Activated CD4-positive, alpha-beta T cell treated with anti-CD3 and anti-CD28 coated beads, Interleukin-2, Interleukin-6, amounts not matched to agents 100 ng/mL and 50 ng/mL, durations not matched to agents 16 hours and 8 hours (primary cell): Measurements from ENCODE around the gene FAM241A.
"Not testable (repeated sequence)": the region's sequence is repeated elsewhere in the genome, so short reads cannot be mapped to it uniquely, and the experiment has no call there.

Experiments
- DNase-seq: peaks from one replicate; pipeline ENCODE4 v3.0.0-alpha.2; 2020

FAM241A gene

GRCh38 chr4:112175840-112176239, 30.6 kb downstream of the FAM241A start:
- DNase-seq: no peak

GRCh38 chr4:112176596-112176995, 31.3 kb downstream of the FAM241A start:
- no peak for DNase-seq

DNA sequence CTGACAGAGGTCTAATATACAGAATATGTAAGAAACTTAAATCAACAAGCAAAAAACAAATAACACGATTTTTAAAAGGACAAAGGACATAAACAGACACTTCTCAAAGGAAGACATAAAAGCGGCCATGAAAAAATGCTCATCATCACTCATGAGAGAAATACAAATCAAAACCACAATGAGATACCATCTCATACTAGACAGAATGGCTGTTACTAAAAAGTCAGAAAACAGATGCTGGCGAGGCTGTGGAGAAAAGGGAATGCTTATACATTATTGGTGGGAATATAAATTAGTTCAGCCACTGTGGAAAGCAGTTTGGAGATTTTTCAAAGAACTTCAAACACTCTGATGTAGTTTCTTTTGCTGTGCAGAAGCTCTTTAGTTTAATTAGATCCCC, 33.5 kb downstream of the FAM241A start:
- DNase-seq: not testable (repeated sequence)

DNA sequence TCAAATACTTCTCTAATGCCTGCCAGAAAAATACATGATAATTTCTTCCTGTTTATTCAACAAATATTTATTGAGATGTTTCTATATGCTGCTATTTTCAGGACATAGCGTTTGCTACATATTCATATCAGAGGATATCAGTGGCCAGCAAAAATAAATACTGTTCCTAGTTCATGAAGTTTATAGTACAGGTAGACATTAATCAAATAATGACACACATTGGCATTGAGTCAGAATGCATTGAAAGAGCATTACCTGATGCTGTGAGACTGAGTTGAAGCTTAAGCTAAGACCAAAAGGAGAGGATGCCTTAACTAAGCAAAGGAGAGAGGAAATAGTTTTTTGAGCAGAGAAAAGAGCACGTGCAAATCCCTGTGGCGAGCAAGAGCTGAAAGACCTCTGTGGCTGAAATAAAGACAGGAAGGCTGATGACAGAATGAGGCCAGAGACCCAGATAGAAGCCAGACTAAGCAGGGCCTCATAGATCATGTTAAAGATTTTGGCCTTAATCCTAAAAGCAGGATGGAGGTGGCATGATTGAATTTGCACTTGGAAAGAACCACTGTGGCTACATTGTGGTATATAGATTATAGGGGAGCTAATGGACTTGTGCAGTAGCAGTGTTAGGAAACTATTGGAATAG, 36.2 kb downstream of the FAM241A start:
- no peak for DNase-seq

- no peak for DNase-seq
Observed at GRCh38 chr4:112182604-112183003, 37.4 kb downstream of the FAM241A start.

GRCh38 chr4:112183252-112183651, 38.0 kb downstream of the FAM241A start:
- DNase-seq: peak; percentile 28

DNA sequence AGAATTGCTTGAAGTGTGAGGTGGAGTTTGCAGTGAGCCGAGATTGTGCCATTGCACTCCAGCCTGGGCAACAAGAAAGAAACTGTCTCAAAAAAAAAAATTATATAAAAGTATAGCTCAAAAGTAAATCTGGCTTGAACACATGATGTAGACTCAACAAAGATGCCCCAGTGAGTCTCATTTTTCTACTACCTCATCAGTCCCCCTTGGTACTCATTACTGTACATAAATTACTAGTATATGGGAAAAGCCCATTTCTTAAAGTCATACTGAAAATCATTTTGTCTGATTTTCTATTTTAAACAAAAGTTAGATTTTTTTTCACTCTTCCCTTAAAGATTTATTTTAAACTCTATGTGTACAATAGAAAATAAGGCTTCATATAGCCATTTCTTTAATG, 39.2 kb downstream of the FAM241A start:
- DNase-seq: peak; percentile 33

DNA sequence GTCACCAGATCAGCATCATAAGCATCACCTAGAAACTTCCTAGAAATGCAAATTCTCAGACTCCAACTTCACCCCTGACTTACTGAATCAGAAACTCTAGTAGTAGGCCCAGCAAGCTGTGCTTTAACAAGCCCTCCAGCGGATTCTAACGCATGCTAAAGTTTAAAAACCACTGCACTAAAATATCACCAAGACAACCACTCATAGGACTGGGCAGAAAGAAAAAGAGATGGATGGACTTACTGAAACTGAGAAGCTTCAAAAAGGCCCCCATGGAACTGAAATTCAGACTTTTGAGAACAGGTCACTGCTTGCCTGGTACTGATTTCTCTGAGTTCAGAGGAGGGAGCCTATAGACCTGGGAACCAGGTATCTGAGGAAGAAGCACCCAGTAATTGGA, 40.1 kb downstream of the FAM241A start:
- DNase-seq: peak; percentile 16

GRCh38 chr4:112185740-112186670, 40.8 kb downstream of the FAM241A start:
- no peak for DNase-seq

GRCh38 chr4:112189754-112190153, 44.5 kb downstream of the FAM241A start:
- no peak for DNase-seq

- DNase-seq: no peak
Observed at GRCh38 chr4:112190684-112191083, 45.4 kb downstream of the FAM241A start.

- no peak for DNase-seq
Observed at GRCh38 chr4:112196461-112196860, 51.2 kb downstream of the FAM241A start.

DNA sequence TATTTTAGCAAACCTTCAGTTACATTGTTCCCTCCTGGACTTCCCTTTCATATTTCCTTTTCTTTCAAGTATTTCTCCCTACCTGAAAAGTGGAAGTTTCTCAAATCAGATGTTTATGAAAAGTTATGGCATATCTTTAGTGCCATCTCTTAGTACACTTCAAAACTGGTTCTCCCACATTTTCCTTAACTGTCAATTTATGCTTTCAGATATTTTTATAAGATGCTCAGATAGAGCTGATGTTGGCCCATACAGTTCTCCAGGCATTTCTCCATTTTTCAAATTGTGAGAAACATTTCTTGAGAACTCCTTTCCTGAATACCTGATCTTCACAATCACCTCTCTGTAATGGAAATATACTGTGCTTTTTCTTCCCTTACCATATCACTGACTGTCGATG, 53.8 kb downstream of the FAM241A start:
- no peak for DNase-seq

DNA sequence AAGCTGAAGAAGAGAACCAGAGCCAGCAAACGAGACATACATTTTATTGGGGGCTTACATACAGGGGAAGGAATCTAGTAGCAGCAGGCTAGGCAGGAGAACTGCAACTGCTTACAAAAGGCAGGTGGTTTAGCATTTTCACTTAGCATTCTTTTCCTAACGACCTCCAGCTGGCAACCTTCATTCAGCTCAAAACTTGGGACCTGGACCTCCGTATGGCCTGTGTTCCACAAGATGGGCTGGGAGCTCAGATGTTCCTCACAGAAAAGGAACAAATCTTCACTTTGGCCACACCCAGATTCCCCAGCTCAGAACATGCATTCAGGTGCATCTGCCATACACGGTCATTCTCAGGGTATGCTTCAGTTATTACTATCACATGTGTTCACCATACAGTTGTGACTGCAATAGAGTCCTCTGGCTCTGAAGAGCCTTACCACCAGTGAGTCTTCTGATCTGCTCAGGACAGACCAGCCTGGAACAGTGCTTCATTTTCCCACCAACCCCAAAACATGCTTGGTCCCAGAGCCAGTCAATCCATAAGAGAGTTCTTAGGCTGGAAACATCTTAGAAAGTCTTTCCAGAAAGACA, 56.8 kb downstream of the FAM241A start:
- peak; percentile 15 for DNase-seq

- no peak for DNase-seq
Observed at GRCh38 chr4:112203593-112203992, 58.3 kb downstream of the FAM241A start.

GRCh38 chr4:112206431-112206830, 61.2 kb downstream of the FAM241A start:
- no peak for DNase-seq

DNA sequence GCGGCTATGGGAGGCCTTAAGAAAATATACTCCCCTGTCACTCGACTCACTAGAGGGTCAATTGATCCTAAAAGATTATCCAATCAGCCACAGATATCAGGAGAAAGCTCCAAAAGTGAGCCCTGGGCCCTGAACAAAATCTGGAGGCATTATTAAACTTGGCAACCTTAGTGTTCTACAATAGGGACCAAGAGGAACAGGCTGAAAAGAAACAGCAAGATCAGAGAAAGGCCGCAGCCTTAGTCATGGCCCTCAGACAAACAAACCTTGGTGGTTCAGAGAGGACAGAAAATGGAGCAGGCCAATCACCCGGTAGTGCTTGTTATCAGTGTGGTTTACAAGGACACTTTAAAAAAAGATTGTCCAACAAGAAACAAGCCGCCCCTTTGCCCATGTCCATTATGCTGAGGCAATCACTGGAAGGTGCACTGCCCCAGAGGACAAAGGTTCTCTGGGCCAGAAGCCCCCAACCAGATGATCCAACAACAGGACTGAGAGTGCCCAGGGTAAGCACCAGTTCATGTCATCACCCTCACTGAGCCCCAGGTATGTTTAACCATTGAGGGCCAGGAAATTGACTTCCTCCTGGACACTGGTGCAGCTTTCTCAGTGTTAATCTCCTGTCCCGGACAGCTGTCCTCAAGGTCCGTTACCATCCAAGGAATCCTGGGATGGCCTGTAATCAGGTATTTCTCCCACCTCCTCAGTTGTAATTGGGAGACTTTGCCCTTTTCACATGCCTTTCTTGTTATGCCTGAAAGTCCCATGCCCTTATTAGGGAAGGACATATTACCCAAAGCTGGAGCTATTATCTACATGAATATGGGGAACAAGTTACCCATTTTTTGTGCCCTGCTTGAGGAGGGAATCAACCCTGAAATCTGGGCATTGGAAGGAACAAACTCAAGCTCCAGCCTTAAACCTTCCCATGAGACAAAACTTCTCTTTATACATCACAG, 63.2 kb downstream of the FAM241A start:
- not testable (repeated sequence) for DNase-seq

DNA sequence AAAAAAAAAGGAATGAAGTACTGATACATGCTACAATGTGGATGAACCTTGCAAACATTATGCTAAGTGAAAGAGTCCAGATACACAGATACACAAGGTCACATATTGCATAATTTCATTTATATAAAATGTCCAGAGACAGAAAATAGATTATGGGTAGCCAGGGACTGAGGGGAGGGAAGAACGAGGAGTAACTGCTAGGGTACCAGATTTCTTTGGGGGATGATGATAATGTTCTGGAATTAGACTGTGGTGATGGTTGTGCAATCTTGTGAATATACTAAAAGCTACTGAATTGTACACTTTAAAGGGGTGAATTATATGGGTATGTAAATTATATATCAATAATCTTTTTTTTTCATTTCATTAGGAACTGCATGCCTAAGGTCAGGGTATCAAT, 65.5 kb downstream of the FAM241A start:
- no peak for DNase-seq

DNA sequence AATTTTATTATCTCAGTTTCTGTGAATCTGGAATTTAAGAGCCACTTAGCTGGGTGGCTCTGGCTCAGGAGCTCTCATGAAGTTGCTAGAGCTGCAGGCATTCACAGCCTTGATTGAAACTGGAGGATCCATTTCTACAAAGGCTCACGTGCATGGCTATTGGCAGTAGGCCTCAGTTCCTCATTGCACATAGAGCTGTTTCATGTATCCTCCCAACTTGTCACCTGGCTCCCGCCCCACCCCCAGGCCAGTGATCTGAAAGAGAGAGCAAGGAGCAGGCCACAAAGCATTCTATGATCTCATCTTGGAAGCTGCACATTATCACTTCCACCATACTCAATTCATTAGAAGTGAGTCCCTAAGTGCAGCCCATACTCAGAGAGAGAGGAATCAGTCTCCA, 67.8 kb downstream of the FAM241A start:
- no peak for DNase-seq

- peak; percentile 11 for DNase-seq
Observed at GRCh38 chr4:112213856-112214255, 68.6 kb downstream of the FAM241A start.

DNA sequence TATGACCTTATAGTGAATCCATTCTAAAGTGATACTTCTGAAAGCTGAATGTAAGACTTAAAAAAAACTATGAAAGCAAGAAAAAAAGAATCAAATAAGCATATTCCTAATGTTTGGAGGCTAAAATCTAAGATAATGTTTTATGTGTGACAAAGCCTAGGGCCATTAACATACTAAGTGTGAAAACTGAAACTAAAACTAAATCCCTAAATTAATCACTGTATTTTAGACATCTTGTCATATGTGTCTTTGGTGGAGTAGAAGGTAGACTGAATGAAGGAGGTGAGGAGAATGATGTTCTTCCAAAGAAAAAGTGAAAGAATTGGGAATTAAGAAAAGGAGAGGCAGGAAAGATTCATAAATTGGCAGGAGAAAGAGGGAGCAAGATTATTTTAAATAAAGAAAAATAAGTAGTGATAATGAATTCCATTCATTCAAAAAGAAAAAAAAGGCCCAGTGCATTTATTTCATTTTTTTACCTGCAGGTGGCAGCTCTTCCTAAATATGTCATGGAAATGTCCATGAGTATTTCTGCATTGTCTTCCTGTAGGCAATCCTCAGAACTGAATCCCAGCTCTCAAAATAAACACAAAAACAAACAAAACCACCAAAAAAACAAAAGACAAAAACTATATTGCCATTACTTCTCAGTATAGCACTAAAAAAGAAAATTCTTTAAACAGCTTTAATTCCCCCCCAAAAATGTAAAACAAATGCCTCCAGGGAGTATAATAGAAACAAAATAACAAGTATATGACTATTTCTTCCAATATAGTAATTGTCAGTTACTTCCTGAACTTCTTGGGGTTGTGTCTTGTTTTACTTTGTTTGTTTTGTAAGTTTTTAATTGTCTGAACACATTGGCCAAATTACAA, 69.4 kb downstream of the FAM241A start:
- peak; percentile 20 for DNase-seq
